Pancreas (tissue), 10 donors: ENCODE data around the gene FGA. TPM values are rescaled to one million over a fixed set of nuclear protein-coding genes. Genes with fewer than 3 reads are reported as not detected.

Experiments used
- ATAC-seq, 4 donors: fragments of 200-7000 bp; cut with Tn5 transposase; one replicate each; pipeline versions ENCODE4 v1.8.0 to v1.9.1; 2020; ENCODE audit warnings: mild to moderate bottlenecking in 4 of 4, moderate library complexity in 4 of 4
- DNase-seq, 6 donors: peaks; one replicate each; pipeline ENCODE4 v3.0.0-alpha.2; 2020
- FAIRE-seq: peaks from 2 replicates; lab custom pipeline; 2012; peaks lifted over from hg19 to GRCh38; lab: Jason Lieb, UNC
- H3K27ac ChIP-seq, 4 donors: fragments of 200-600 bp; sonication (generic); 1 replicate in 3 of 4; 2 replicates in 1 of 4; pipeline versions ENCODE4 v1.5.0 to v1.8.0; 2020
- H3K27me3 ChIP-seq, 4 donors: fragments of 200-600 bp; one replicate each; pipeline ENCODE4 v1.8.0; 2021
- H3K36me3 ChIP-seq, 3 donors: fragments of 200-600 bp; sonication (generic) in 1 of 3; one replicate each; pipeline versions ENCODE4 v1.5.0 to v1.8.0; 2020 to 2021
- H3K4me1 ChIP-seq, 3 donors: fragments of 200-600 bp; one replicate each; pipeline ENCODE4 v1.8.0; 2021
- H3K4me3 ChIP-seq, 4 donors: fragments of 200-600 bp; sonication (generic) in 2 of 4; one replicate each; pipeline versions ENCODE4 v1.5.0 to v1.8.0; 2020 to 2021
- H3K9me3 ChIP-seq, 4 donors: fragments of 200-600 bp; one replicate each; pipeline ENCODE4 v1.8.0; 2021
- WGBS, 2 donors: extraction: QIAGEN DNeasy Blood & Tissue Kit; methylation state at CpG; one replicate each; pipeline ENCODE4 v1.1.7; 2013; 5-methylcytosine and 5-hydroxymethylcytosine counted together
- intact Hi-C, 3 donors: fragments of 100-400 bp; cut with DNase I; formaldehyde crosslinking; loops; one replicate each; pipeline versions ENCODE4 v1.11.1 to v1.14.2; 2022
- polyA plus RNA-seq, 2 donors: library from polyadenylated mRNA; stranded (reverse); fragments of 200-250 nt; gene quantifications; one replicate each; pipeline ENCODE4 v1.2.3, GENCODE V29; 2013
- total RNA-seq, 6 donors: library from RNA; stranded (reverse); fragmentation: NEBNext Ultra II Directional in 4 of 6; extraction: Animal tissue kit (Norgen Biotek cat#: 25700) in 4 of 6; gene quantifications; one replicate each; pipeline versions ENCODE4 v1.2.1 to v1.2.4, GENCODE V29; 2021 to 2023
- TF ChIP-seq, protein P1 (sequence below), 4 donors: fragments of 200-600 bp; sonication (generic) in 3 of 4; IDR thresholded peaks; one replicate each; pipeline versions ENCODE4 v1.5.0 to v1.8.0; 2021; ENCODE audit warnings: antibody characterized with exemption in 4 of 4
- donor health status: healthy with polysubstance abuse.
- donor health status: DM: no; HTN: no; CAD: no; lungs with moderate emphysema.
- donor health status: DM: no; HTN: no; CAD: no.
- donor health status: control.
- donor health status: control.
- donor health status: Bipolar disorder and iron deficiency.
- donor health status: DM: yes; HTN: yes; CAD: no.
- donor health status: DM: no; HTN: no; CAD: no.
- donor health status: DM: no; HTN: no; CAD: no.
- donor health status: DM: yes; HTN: yes; CAD: no.

Gene FGA
- total and polyA plus RNA-seq, 8 donors = 0.09 to 30.3 (median 7.7) TPM

DNA sequence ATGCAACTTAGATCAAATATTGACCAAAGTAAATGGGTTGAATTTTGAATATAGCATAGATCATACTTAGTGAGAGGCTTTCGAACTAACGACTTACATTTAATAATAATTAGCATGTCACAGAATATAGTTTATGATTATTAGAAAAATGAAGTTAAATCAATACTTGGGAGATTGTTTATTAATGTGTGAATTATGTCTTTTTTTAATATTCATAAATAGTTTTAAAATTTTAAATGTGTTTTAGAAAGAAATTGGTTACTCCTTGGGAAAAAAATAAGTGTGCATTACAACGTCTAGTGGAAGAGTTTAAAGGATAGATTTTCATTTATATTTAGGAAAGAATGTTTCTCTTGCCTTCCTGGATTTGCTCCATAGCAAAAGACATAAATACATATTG lies 7.3 kb downstream of the FGA start:
- TF ChIP-seq, protein P1, sequence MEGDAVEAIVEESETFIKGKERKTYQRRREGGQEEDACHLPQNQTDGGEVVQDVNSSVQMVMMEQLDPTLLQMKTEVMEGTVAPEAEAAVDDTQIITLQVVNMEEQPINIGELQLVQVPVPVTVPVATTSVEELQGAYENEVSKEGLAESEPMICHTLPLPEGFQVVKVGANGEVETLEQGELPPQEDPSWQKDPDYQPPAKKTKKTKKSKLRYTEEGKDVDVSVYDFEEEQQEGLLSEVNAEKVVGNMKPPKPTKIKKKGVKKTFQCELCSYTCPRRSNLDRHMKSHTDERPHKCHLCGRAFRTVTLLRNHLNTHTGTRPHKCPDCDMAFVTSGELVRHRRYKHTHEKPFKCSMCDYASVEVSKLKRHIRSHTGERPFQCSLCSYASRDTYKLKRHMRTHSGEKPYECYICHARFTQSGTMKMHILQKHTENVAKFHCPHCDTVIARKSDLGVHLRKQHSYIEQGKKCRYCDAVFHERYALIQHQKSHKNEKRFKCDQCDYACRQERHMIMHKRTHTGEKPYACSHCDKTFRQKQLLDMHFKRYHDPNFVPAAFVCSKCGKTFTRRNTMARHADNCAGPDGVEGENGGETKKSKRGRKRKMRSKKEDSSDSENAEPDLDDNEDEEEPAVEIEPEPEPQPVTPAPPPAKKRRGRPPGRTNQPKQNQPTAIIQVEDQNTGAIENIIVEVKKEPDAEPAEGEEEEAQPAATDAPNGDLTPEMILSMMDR (IDR thresholded peaks at IDR 0.05) = no peak
- Histone ChIP-seq H3K27me3 (no peaks in the 10 kb centered on the region), H3K9me3 (no peaks in the 10 kb centered on the region), H3K4me3 (no peak overlapping the region), H3K4me1 (no peaks in the 10 kb centered on the region), H3K36me3 (no peaks in the 10 kb centered on the region), H3K27ac (no peak overlapping the region)
- FAIRE-seq (no peak), ATAC-seq (no peak), DNase-seq (no peak)
- WGBS, 2 donors = 74 to 86% methylated on average over 3 of the region's 3 CpGs
- intact Hi-C loops = no loop called here

DNA sequence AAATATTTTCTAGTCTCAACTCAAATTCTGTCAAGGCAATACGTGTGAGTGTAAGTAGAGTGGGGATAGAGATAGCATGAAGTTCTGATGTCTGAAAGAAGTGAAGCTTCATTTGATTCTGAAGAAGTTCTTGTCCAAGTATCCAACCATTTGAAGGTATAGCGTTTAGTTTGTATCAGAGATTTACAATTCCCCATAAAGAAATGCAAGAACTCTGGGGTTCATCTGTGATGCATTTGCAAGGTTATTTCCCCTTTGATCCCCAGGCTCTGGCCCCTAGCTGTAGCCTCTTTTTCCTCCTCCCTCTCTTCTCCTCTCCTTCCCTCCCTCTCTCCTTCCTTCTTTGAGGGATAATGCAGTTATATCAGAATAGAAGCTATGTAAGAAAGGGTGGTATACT lies 7.8 kb downstream of the FGA start:
- intact Hi-C loops = no loop called here
- no peak overlapping the region for H3K27ac ChIP-seq
- no peaks in the 10 kb centered on the region for H3K9me3 ChIP-seq
- FAIRE-seq (no peak), ATAC-seq (no peak), DNase-seq (no peak)
- H3K27me3 ChIP-seq = no peaks in the 10 kb centered on the region
- no peak overlapping the region for H3K4me3 ChIP-seq
- H3K36me3 ChIP-seq = no peaks in the 10 kb centered on the region
- TF ChIP-seq, protein P1 (IDR thresholded peaks at IDR 0.05) = no peak
- 35 to 49% methylated on average over 2 of the region's 2 CpGs for WGBS, 2 donors
- H3K4me1 ChIP-seq = no peaks in the 10 kb centered on the region

DNA sequence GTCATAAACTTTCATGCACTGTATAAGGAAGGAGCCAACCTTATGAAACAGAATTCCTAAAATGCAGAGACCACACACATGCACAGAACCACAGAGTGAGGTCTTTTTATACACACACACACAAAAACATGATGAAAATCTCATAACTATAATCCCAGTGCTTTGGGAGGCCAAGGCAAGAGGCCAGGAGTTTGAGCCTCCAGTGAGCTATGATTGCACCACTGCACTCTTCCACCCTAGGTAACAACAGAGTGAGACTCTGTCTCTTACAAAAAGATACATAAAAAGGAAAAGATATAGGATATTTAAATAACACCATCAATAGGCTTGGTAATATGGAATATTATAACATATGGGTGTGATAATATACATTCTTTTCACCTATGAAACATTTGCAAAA lies 10.6 kb downstream of the FGA start:
- no peak for FAIRE-seq
- Histone ChIP-seq H3K4me3 (no peak overlapping the region), H3K27me3 (no peaks in the 10 kb centered on the region), H3K36me3 (no peaks in the 10 kb centered on the region), H3K27ac (no peak overlapping the region), H3K9me3 (no peaks in the 10 kb centered on the region), H3K4me1 (no peaks in the 10 kb centered on the region)
- no peak for ATAC-seq
- intact Hi-C loops = no loop called here
- TF ChIP-seq, protein P1 (IDR thresholded peaks at IDR 0.05) = no peak
- DNase-seq = no peak

DNA sequence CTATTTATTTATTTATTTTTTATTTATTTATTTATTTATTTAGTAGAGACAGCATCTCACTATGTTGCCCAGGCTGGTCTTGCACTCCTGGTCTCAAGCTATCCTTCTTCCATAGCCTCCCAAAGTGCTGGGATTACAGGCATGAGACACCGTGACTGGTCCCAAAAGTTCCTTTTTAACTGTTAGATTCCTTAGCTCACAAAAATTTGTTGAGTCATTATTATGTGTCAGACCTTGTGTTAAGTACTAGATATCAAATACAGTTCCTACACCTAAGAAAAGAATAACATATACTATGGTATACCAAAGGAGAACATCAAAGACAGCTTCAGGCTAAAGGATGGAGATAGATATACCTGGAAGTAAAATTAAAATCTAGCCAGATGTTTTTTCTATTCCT lies 11.6 kb downstream of the FGA start:
- intact Hi-C loops = no loop called here
- whole genome bisulfite sequencing, 2 donors = 73 to 77% methylated on average over 1 of the region's 1 CpG
- H3K9me3 ChIP-seq = no peaks in the 10 kb centered on the region

DNA sequence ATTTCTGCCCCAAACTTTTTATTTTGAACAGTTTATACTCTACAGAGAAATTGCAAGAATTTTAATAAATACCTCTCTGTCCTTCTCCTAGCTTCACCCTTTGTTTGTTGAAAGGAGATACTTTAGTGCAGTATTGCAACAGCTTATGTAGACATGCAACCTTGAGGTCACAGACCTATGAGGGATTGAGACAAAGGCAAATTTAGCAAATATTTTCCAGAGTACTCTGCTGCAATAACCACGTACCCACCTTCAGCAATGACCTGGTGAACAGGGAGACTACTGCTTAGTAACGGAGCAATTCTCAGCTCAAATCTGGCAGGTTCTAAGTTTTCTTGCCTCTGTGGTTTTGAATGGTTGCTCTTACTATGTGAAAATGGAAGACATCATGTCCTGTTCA lies 13.2 kb downstream of the FGA start:
- no peak for FAIRE-seq

More for the DNA sequence above, 11.6 kb downstream of the FGA start:
- Histone ChIP-seq H3K4me1 (no peaks in the 10 kb centered on the region), H3K27ac (no peak overlapping the region), H3K4me3 (no peak overlapping the region), H3K27me3 (no peaks in the 10 kb centered on the region), H3K36me3 (no peaks in the 10 kb centered on the region)
- FAIRE-seq (no peak), ATAC-seq (no peak), DNase-seq (no peak)
- TF ChIP-seq, protein P1 (IDR thresholded peaks at IDR 0.05) = no peak

More for the DNA sequence above, 13.2 kb downstream of the FGA start:
- no peak overlapping the region for H3K4me3 ChIP-seq
- WGBS, 2 donors = 75 to 83% methylated on average over 2 of the region's 2 CpGs
- H3K27me3 ChIP-seq = no peaks in the 10 kb centered on the region
- H3K36me3 ChIP-seq = no peaks in the 10 kb centered on the region
- H3K9me3 ChIP-seq = no peaks in the 10 kb centered on the region
- H3K27ac ChIP-seq = no peak overlapping the region
- ATAC-seq = no peak
- DNase-seq = no peak
- intact Hi-C loops = no loop called here
- TF ChIP-seq, protein P1 (IDR thresholded peaks at IDR 0.05) = no peak
- H3K4me1 ChIP-seq = no peaks in the 10 kb centered on the region
